ENCODE data around the gene ITIH3.

Gene ITIH3

DNA sequence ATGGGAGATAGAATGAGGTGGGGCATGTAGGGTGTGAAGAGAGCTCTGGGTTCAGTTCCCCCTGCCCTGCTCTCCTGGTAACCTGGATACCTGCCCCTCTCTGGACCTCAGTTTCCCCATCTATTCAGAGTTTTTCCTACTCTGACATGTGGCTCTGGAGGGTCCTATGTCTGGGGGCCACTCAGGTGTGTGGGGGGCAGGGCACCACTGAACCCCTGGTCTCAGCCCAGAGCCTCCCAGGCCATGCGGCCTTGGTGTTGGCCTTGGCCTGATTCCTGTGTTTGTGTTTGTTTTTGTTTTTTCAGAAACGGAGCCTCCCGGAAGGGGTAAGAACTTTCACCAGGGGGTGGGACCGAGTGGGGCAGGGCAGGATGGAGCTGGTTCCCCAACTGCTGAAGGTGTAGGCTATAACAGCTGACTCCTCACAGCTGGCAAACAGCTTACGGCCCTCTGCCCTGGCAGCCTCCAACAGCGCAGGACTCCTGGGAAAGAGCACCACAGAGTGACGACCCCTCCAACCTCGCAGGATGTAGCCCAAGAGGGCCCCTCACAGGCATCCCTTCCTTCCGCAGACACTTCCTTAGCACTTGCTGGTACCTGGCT lies 803 bp downstream of the ITIH3 start:
- no peak for TF ChIP-seq GATA2 (IDR thresholded peaks at IDR 0.05; ENCODE audit: low read depth, low read length)
- TF ChIP-seq GATA3 (IDR thresholded peaks at IDR 0.05; ENCODE audit: low read depth, low read length), result no peak

DNA sequence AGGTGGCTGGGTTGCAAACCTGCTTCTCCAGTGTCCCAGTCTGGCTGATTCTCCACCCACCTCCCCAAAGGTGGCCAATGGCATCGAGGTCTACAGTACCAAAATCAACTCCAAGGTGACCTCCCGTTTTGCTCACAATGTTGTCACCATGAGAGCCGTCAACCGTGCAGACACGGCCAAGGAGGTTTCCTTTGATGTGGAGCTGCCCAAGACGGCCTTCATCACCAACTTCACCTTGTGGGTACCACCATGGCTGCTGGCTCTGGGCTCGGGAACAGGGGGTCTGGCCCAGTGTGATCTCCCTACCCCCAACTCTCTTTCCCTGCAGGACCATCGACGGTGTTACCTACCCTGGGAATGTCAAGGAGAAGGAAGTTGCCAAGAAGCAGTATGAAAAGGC lies 1.8 kb downstream of the ITIH3 start:
- TF ChIP-seq GATA3 (IDR thresholded peaks at IDR 0.05; ENCODE audit: low read depth, low read length), result no peak

DNA sequence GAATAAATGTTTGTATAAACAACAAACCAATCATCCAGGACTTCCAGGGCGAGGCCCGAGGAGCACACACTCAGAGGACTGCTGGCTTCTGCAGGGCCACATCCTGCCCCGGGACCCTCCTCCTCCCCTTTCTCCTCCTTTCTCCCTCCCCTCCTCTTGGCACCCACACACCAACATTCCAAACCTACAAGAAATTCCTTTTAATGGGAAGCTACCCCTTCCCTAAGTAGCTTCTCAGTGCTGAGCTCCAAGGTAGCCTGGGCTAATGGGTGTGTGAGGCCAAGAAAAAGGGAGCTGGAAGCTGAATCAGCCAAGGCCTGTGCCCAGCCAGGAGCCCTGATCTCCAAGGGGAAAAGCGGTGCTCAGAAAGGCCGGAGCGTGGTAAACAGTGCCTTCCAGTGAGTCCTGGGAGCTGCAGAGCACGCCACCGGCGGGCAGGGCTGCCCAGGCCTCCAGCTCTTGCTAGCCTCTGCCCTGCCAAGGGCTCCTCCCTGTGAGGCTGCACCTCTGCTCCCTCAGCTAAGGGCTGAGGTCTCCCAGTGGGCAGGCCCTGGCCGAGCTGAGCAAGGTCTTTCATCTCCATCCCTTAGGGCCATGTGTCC lies 3.9 kb downstream of the ITIH3 start:
- TF ChIP-seq GATA2 (IDR thresholded peaks at IDR 0.05; ENCODE audit: low read depth, low read length), result no peak
- no peak for TF ChIP-seq GATA3 (IDR thresholded peaks at IDR 0.05; ENCODE audit: low read depth, low read length)

DNA sequence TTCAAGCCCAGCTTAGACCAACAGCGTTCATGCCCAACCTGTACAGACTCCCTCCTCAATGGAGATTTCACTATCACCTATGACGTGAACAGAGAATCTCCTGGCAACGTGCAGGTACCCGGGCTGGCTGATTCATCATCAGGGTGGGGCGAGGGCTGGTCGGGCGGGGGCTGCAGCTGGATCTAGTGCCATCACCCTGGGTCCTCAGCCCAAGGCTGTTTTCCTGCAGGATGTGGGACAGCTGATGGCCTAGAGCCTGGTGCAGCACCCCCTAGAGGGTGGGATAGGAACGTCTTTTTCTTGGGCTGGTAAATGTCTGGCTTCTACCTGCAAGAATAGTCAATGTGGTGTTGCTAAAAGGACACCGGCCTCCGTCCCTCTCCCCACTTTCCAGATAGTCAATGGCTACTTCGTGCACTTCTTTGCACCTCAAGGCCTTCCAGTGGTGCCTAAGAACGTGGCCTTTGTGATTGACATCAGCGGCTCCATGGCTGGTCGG lies 4.4 kb downstream of the ITIH3 start:
- TF ChIP-seq GATA2 (IDR thresholded peaks at IDR 0.05; ENCODE audit: low read depth, low read length) (no peak), GATA3 (IDR thresholded peaks at IDR 0.05; ENCODE audit: low read depth, low read length) (no peak)

DNA sequence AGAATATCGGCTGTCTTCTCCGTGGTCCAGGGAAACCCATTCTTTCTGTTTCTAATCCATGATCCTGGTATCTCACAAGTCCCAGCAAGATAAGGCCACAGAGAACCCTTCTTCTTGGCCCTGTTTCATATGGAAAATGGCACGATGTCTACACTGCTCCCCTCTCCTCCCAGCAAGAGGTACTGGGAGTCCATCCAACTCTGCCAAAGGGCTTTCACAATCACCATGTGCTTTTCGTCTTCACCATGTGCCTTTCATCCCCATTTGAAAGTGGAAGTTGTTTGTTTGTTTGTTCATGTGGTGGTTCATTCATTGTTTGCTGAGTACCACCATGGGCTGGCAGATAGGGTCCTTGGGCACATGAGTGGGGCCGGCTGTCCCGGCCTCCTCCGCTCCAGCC lies 5.5 kb downstream of the ITIH3 start:
- TF ChIP-seq GATA2 (IDR thresholded peaks at IDR 0.05; ENCODE audit: low read depth, low read length) (no peak), GATA3 (IDR thresholded peaks at IDR 0.05; ENCODE audit: low read depth, low read length) (no peak)

DNA sequence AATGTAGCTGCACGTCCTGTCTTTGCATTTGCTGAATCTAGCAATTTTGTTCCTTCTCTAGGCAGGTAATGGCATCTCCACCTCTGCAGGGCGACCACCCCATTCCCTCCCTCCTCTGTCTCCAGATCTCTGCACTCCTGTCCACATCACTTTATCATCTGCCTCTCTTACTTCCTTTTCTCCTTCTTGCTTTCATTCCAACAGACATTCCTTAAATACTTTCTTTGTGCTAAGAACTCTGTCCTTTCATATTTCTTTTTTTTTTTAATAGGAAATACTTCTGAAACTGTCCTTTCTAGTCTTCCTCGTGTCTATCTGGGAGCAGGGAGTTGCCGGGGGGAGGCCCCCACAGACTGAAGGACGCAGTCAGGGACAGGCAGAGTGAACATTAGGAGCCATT lies 7.2 kb downstream of the ITIH3 start:
- TF ChIP-seq GATA3 (IDR thresholded peaks at IDR 0.05; ENCODE audit: low read depth, low read length) (no peak), GATA2 (IDR thresholded peaks at IDR 0.05; ENCODE audit: low read depth, low read length) (no peak)

DNA sequence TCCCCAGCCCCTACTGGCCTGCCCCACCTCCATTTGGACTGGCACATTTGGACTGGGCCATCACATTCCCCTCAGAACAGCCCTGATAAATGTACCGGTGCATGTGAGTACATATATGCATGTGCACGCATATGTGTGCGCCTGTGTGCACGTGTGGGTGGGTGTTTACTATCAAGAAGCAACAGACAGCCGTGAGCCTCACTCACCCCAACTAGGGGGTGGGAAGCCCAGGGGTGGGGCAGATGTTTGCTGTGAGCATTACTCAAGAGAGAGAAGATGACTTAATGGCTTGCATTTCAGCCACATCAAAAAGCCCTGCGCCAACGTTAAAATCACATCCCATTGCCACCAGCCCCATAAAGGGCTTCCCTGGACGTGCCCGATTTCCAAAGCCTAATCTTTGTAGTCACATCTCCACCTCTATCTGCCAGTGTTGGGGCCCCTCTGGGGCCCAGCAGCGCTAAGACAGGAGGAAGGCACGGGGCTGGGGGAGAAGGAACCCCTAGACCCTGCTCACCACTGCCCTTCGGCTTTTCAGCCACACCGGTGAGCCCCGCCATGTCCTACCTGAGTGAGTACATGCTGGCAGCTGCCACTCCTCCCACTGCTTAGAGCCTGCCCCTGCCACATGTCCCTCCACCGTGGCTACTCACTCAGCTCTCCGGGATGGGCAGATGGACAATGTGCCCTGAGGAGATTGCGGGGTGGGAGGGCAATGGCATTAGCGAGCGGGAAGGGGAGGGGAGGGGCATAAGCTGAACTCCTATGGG lies 10.9 kb downstream of the ITIH3 start:
- TF ChIP-seq GATA2 (IDR thresholded peaks at IDR 0.05; ENCODE audit: low read depth, low read length) (no peak), GATA3 (IDR thresholded peaks at IDR 0.05; ENCODE audit: low read depth, low read length) (no peak)

DNA sequence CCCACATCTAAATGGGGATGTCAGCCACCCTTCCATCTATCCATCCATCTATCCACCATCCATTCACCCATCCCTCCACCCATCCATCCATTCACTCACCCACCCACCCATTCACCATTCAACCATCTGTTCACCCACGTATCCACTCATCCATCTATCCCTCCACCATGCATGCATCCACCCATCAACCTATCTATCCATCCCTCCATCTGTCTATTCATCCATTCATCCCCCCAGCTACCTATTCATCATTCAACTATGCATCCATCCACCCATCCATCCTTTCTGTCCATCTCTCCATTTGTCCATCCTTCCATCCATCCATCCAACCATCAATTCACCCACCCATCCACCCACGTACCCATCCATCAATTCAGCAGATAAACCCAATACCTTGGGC lies 14.6 kb downstream of the ITIH3 start:
- TF ChIP-seq GATA3 (IDR thresholded peaks at IDR 0.05; ENCODE audit: low read depth, low read length) (no peak), GATA2 (IDR thresholded peaks at IDR 0.05; ENCODE audit: low read depth, low read length) (no peak)

DNA sequence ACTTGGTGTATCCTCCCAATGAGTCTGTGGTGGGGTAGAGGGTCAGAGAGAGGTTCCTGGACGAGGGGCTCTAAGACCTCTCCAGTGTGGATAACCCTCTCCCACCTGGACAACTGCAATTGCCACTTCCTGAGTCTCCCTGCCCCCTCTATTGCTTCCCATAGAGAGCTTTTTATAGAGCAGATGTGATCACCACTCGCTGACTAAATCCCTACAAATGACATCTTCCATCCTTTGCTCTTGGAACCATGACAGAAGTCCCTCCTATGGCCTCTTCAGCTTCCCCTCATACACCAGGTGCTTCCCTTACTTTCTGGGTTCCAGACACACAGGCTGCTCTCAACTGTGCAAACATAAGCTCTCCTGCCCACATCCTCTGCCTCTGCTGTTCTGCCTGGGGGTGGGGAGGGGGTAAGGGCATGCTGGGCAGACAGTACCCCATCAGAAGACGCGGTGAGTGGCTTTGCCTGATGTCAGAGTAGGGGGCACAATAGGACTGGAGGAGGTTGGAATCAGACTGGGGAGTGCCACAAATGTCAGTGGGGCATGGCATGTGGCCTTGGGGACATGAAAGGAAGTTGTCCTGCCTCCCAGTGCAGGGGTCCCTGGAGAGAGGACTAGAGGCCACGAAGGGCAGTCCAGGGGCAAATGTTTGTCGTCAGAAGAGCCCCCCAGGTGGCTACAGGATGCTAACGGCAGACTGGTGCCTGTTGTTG lies 15.2 kb downstream of the ITIH3 start:
- no peak for TF ChIP-seq GATA3 (IDR thresholded peaks at IDR 0.05; ENCODE audit: low read depth, low read length)
- TF ChIP-seq GATA2 (IDR thresholded peaks at IDR 0.05; ENCODE audit: low read depth, low read length), result no peak

DNA sequence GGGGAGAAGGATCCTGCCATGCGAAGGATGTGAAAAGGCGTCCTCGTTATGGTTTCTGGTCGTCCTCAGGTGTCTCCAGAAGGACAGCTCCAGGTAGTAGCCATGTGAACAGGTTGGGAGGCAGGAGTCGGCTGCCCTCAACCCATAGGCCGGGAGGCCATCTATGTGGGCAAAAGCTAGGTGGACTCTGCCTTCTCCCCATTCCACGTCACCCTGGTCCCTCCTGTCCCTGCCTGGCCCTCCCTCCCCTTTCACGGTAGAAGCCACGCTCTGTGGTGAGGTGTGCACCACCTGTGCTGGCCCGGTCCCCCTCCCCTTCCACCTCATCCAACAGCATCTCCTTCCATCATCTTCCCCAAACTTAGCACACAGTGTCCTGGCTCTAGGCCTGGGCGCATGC lies 16.3 kb downstream of the ITIH3 start:
- TF ChIP-seq GATA3 (IDR thresholded peaks at IDR 0.05; ENCODE audit: low read depth, low read length) (no peak), GATA2 (IDR thresholded peaks at IDR 0.05; ENCODE audit: low read depth, low read length) (no peak)

DNA sequence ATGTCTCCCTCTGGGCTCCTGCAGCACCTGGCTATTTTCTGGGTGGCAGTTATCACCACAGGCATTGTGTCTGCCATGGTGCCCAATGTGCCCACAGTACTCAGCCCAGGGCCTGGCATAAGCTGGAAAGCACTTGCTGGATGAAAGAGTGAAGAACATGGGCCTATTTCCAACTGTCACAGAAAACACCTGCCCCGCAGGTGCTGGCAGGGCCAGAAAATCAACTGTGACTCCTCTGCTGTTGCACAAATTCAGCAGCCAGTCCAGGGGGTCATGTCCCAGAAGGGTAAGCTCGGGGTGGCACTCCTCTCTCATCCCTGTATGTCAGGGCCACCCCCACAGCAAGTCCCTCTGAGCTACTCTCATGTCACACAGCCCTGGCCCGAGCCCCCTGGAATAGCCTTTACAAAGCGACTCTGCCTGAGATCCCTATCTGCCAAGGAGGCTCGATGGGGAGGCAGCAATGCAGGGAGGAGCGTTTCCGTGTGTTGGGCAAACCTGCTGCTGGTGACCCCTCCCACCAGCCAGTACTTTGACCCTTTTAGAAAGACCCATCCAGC lies 16.9 kb downstream of the ITIH3 start:
- TF ChIP-seq GATA3 (IDR thresholded peaks at IDR 0.05; ENCODE audit: low read depth, low read length), result no peak
- no peak for TF ChIP-seq GATA2 (IDR thresholded peaks at IDR 0.05; ENCODE audit: low read depth, low read length)

DNA sequence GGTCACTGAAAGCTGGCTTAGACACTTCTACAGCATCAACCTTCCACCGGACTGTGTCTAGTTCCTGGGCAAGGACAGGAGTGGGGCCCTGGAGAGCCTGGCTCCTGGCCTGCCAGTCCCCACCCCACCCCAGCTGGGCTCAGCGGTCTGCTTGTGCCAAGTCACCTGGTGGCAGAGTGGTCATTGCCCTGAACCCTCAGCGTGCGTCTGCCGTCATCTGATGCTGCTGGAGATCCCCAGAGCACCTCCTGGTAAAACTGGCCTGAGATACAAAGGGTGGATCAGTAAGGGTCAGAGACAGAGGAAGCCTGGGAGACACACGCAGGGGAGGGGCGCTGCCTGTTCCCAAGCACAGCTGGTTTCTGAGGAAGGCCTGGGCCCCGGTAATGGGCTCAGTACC lies 19.2 kb downstream of the ITIH3 start:
- TF ChIP-seq GATA2 (IDR thresholded peaks at IDR 0.05; ENCODE audit: low read depth, low read length) (no peak), GATA3 (IDR thresholded peaks at IDR 0.05; ENCODE audit: low read depth, low read length) (no peak)

DNA sequence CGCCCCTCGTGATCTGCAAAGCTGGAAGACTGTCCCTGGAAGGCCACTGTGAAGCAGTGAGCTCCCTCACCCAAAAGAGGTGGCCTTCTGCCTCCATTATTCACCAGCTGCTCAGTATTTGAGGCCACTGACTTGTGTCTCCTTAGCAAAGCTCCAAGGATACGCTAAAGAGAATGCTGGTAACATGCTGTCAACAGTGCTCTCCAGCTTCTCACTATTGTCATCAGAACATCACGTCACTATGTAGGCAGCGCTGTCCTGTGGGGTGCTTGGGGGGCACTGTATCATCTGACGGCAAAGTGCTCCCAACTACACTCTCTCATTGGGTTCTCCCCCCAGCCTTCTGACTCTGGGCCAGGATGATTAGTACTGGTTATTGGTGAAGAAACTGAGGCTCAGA lies 21.6 kb downstream of the ITIH3 start:
- no peak for TF ChIP-seq GATA2 (IDR thresholded peaks at IDR 0.05; ENCODE audit: low read depth, low read length)
- TF ChIP-seq GATA3 (IDR thresholded peaks at IDR 0.05; ENCODE audit: low read depth, low read length), result no peak

DNA sequence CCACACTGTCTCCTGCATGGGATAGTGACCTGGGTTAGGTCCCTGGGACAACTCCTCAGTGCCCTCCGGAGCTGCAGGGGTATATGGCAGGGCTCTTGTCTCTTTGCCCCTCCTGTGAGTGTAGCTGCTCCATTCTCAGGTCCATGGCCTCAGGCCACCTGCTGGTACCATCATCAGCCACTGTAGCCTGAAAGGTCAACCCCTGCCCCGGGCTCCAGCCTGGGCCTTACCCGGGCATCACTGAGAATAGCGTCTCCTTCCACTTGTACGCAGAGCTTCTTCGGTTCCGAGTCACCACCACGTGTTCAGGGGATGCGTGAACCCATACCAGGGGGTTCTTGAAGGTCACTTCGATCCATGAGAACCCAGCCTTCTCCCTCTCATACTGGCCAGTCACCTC lies 22.1 kb downstream of the ITIH3 start:
- TF ChIP-seq GATA2 (IDR thresholded peaks at IDR 0.05; ENCODE audit: low read depth, low read length) (no peak), GATA3 (IDR thresholded peaks at IDR 0.05; ENCODE audit: low read depth, low read length) (no peak)

All from SH-SY5Y (cell line).